Breast epithelium (tissue), 3 donors: ENCODE results near the gene TMEM9.

Experiments used
- CTCF ChIP-seq, 3 donors: fragments of 450-650 bp; IDR thresholded peaks; one replicate each; pipeline ENCODE4 v1.5.1; 2016 to 2017; ENCODE audit warnings: antibody characterized with exemption in 3 of 3, mild to moderate bottlenecking in 3 of 3, moderate library complexity in 3 of 3
- POLR2A ChIP-seq: fragments of 450-650 bp; IDR thresholded peaks from one replicate; pipeline ENCODE4 v1.6.1; 2016; ENCODE audit warnings: antibody characterized with exemption, mild to moderate bottlenecking, moderate library complexity
- POLR2AphosphoS5 ChIP-seq, 3 donors: sonication (generic); formaldehyde crosslinking; IDR thresholded peaks; one replicate each; pipeline ENCODE4 v1.6.1; 2017; ENCODE audit warnings: antibody characterized with exemption in 3 of 3

DNA sequence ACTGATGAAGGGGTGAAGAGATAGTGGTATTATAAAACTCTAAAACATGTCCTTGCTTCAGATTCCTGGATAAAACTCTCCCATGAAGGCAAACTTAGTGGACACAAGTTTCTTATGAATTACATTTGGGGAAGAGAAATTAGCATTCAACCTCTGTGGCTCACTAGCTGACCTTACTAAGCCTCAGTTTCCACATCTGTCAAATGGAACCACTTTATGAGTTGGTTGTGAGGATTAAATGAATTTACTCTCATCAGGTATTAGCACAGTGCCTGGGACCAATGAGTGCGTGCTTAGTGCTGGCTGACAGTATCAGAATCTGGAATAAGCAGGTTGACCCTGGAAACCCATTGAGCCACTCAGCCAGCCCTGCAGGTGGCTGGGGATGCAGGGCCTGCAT is 44.6 kb downstream of the TMEM9 start:
- TF ChIP-seq CTCF (IDR thresholded peaks at IDR 0.05), result no peak
- TF ChIP-seq POLR2AphosphoS5 (IDR thresholded peaks at IDR 0.05), result no peak
- TF ChIP-seq POLR2A, result no peak
